Cardiac fibroblast (primary cell): ENCODE data around the gene CZIB.

ENCODE experiments used
- DNase-seq, 2 donors: peaks; one replicate each; pipeline versions ENCODE4 v3.0.0 to v3.0.0-alpha.2; 2010; ENCODE audit warnings: low read depth in 2 of 2
- H3K4me3 ChIP-seq, 2 donors: replicated peaks in 1 of 2; 1 replicate in 1 of 2; 2 replicates in 1 of 2; pipeline ENCODE4 v1.5.1; 2011; ENCODE audit warnings: low read depth in 2 of 2, low read length in 2 of 2, mild to moderate bottlenecking in 2 of 2, moderate library complexity in 1 of 2
- TF ChIP-seq, protein P1 (sequence below): IDR thresholded peaks from one replicate; pipeline ENCODE4 v1.5.1; 2011; ENCODE audit warnings: low read depth, mild to moderate bottlenecking, low read length, inconsistent platforms

The CZIB gene

GRCh38 chr1:53203466-53203865, 17.0 kb downstream of the CZIB start:
- no peak overlapping the region for H3K4me3 ChIP-seq
- no peak for DNase-seq
- TF ChIP-seq, protein P1, sequence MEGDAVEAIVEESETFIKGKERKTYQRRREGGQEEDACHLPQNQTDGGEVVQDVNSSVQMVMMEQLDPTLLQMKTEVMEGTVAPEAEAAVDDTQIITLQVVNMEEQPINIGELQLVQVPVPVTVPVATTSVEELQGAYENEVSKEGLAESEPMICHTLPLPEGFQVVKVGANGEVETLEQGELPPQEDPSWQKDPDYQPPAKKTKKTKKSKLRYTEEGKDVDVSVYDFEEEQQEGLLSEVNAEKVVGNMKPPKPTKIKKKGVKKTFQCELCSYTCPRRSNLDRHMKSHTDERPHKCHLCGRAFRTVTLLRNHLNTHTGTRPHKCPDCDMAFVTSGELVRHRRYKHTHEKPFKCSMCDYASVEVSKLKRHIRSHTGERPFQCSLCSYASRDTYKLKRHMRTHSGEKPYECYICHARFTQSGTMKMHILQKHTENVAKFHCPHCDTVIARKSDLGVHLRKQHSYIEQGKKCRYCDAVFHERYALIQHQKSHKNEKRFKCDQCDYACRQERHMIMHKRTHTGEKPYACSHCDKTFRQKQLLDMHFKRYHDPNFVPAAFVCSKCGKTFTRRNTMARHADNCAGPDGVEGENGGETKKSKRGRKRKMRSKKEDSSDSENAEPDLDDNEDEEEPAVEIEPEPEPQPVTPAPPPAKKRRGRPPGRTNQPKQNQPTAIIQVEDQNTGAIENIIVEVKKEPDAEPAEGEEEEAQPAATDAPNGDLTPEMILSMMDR, result no peak

- DNase-seq, result peak in 1 of 2 donors; percentile 42
- TF ChIP-seq, protein P1, result no peak
- H3K4me3 ChIP-seq, result no peak overlapping the region
These were observed 22.2 kb downstream of the CZIB start for GRCh38 chr1:53198241-53198651.

DNA sequence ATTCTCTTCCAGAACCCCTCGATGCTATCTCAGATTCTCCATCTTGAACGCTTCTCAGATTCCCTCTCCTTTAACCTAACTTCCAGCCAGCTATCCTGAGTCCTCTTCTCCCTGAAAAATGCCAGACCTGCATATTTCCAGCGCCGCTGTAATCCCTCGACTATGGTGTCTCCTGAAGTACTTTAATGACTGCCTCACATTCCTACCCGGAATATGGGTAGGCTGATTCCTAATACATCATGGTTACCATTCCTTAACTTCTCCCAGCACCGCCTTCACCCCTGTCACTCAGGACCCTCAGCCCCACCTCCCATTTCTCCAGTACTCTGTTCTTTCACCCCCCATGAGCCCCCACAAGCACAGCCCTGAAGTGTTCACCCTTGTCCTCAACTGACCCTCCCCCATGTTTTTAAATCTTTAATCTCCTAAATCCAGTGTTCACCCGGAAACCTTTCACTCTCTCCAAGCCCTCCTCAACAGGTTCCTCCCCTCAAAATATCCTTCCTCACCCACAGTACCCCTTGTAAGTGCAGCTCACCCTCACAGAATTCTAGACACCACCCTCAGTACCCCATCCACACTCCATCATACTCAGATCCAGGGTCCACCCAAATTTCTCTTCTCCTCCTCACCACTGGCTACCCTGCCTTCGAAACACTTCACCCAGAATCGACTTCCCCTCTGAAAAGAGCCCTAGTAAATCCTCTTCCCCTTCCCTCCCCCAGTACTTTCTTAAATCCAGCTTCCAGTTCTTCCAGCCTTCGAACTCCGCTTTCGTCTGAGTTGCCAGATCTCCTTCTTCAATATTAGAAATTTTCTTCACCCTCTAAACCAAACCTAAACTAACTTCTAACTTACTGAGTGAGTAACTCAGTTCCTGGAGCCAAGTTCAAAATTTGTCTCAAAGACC, 22.9 kb downstream of the CZIB start:
- H3K4me3 ChIP-seq, result peak overlapping the region; percentile 82 to 88
- DNase-seq, result peak in 1 of 2 donors; percentile 37
- TF ChIP-seq, protein P1, result no peak

- DNase-seq, result peak; percentile 89 to 94
- TF ChIP-seq, protein P1, result no peak
- peak within 1 kb of the TSS; percentile 82 to 88 for H3K4me3 ChIP-seq
These were observed 23.7 kb downstream of the CZIB start, which contains the start of gene CPT2 for GRCh38 chr1:53196485-53197290. TSS of gene CPT2 (plus strand) at chr1:53196824. CDS start at chr1:53196944, 120 bp downstream.

GRCh38 chr1:53196017-53196484, 24.4 kb downstream of the CZIB start:
- peak overlapping the region; percentile 82 to 88 for H3K4me3 ChIP-seq
- TF ChIP-seq, protein P1, result no peak
- no peak for DNase-seq

DNA sequence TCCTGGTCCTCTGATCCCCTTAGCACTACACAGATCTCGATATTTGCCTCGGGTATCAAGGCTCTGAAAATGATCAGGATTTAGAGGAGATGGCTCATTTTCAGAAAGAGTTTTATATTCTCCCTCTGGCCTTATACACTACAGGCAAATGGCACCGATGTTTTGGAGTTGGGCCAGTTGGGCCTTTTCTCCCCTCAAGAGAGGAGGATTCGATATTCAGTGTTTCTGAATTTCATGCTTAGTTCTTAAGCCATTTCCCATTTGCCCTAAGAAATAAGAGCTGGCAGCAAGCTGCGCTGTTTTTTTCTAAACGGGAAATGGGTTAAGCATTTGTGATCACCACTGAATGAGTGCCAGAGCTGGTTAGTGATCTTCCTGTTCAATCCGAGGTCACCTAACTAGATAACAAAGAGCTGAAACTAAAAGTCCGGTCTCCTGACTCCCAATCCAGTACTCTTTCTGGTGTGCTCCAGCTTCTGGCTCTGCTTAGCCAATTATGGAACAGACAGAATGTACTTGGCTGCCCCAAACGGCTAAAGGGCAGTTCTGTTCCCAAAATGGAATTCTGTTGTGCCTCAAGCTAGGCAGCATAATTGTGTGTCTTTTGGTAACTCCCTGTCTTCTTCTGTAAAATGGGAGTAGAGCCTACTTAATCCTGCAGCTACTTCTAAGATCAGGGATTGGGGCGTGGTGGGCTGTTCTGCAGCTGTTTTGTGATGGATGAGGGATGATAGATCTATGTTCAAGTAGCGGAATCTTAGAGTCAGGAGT, 25.0 kb downstream of the CZIB start:
- DNase-seq, result no peak
- TF ChIP-seq, protein P1, result no peak
- no peak overlapping the region for H3K4me3 ChIP-seq
